HG03045 (cell line): ENCODE measurements around the gene PTPRM.

ENCODE experiments used
- ATAC-seq: cut with Tn5 transposase; IDR thresholded peaks from one replicate; pipeline ENCODE4 v1.9.1; 2021; ENCODE audit warnings: mild to moderate bottlenecking, moderate library complexity; ENCODE audit not compliant: unreplicated experiment

PTPRM gene

GRCh38 chr18:7598167-7599047, 31.3 kb downstream of the PTPRM start:
- ATAC-seq = no peak

GRCh38 chr18:7600036-7600435, 32.9 kb downstream of the PTPRM start:
- ATAC-seq = no peak

- no peak for ATAC-seq
Measured at GRCh38 chr18:7600528-7601245, 33.6 kb downstream of the PTPRM start.

GRCh38 chr18:7601246-7601615, 34.1 kb downstream of the PTPRM start:
- no peak for ATAC-seq

- ATAC-seq = no peak
Measured at GRCh38 chr18:7601936-7602335, 34.8 kb downstream of the PTPRM start.

- ATAC-seq = no peak
Measured at GRCh38 chr18:7603259-7604000, 36.3 kb downstream of the PTPRM start.

GRCh38 chr18:7604361-7604760, 37.2 kb downstream of the PTPRM start:
- no peak for ATAC-seq

- ATAC-seq = no peak
Measured at GRCh38 chr18:7605705-7606104, 38.6 kb downstream of the PTPRM start.

GRCh38 chr18:7607540-7608173, 40.5 kb downstream of the PTPRM start:
- no peak for ATAC-seq

- ATAC-seq = no peak
Measured at GRCh38 chr18:7608174-7608550, 41.0 kb downstream of the PTPRM start.

GRCh38 chr18:7608781-7609201, 41.7 kb downstream of the PTPRM start:
- ATAC-seq = no peak

- ATAC-seq = no peak
Measured at GRCh38 chr18:7609617-7610016, 42.5 kb downstream of the PTPRM start.

- no peak for ATAC-seq
Measured at GRCh38 chr18:7614042-7614441, 46.9 kb downstream of the PTPRM start.

- ATAC-seq = no peak
Measured at GRCh38 chr18:7615840-7616239, 48.7 kb downstream of the PTPRM start.

- ATAC-seq = no peak
Measured at GRCh38 chr18:7616661-7617060, 49.5 kb downstream of the PTPRM start.

- ATAC-seq = no peak
Measured at GRCh38 chr18:7617738-7618422, 50.8 kb downstream of the PTPRM start.

GRCh38 chr18:7618891-7619442, 51.9 kb downstream of the PTPRM start:
- ATAC-seq = no peak

GRCh38 chr18:7619676-7620075, 52.6 kb downstream of the PTPRM start:
- ATAC-seq = no peak

GRCh38 chr18:7622721-7623120, 55.6 kb downstream of the PTPRM start:
- ATAC-seq = no peak

GRCh38 chr18:7623681-7624080, 56.6 kb downstream of the PTPRM start:
- no peak for ATAC-seq
